Activated T-cell treated with anti-CD3 and anti-CD28 coated beads for 1 hour (primary cell): ENCODE results near the gene SH2D3C.
"Not testable (repeated sequence)": the region's sequence is repeated elsewhere in the genome, so short reads cannot be mapped to it uniquely, and the experiment has no call there.

Experiments used
- DNase-seq: peaks from one replicate; pipeline ENCODE4 v3.0.0-alpha.2; 2020; ENCODE audit warnings: low read depth

Gene SH2D3C

DNA sequence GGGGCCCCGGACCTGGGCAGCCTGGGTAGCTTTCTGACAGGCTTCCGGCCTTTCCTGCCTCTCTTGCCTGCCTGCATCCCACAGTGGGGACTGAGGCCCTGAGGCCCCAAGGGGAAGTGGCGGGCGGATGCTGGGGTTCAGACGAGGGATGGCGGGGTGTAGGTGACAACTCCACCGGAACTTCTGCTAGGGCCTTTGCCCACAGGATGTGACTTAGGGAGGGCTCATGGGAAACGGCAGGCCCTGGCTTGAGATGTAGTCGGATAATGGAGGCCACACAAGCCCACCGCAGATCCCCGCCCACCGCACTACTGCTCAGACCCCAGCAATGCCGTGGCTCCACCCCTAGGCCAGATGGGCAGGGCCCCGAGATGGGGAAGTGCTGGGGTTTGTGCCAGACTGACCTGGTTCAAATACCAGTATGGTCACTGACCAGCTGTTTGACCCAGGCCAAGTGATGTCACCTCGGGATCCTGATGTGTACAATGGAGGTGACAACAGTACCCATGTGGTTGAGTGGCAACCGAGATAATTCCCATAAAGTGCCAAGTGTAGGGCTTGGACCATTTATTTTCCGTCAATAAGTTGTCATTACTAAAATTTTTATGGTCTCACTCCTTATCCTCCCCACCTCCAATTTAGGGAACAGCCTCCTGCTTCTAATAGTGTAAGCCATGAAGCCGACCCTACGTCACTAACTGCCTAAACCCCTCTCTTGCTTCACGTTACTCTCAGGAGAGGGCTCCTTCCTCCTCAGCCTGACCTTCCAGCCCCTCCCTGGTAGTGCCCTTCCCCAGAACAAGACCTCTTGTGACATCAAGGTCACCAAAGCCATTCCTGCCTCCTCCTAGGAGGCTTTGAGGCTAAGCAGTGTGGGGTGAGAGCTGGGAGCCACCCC lies 4.9 kb upstream of the SH2D3C start:
- DNase-seq, result peak; percentile 54

- DNase-seq, result no peak
Observed at GRCh38 chr9:127781806-127782205, 3.3 kb upstream of the SH2D3C start.

- DNase-seq, result not testable (repeated sequence)
Observed at GRCh38 chr9:127780909-127781308, 2.4 kb upstream of the SH2D3C start.

DNA sequence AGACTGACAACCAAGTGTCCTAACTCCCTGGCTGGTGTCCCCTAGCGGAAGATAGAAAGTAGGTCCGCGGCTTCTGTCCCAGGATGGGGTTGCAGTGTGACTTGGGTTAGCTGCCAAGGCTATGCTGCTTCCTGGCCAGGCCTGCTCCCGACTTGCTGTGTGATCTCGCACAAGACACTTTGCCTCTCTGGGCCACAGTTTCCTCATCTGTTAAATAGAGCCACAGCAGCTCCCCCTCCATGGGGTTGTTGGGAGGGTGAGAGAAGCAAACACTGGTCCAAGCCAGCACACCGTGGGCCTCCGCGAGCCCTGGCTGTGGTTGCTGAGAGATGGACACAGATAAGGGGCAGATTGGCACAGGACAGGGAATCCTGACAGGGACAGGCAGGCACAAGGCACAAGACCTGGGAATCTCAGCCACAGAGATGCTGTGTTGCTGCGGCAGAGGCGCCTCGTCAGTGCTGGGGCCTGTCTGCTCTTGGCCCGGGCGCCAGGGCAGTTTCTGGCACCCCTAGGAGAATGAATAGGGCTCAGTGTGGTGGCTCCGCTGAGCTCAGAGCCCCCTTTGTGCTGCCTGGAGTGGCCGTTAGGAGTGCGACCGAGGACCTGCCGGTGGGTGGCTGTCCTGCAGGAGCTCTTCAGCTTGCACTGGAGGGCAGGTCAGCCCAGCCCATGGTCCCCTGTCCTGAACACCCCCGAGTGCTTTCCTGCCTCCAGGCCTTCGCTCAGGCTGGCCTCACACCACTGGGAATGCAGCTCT lies 1.8 kb upstream of the SH2D3C start:
- DNase-seq, result no peak

DNA sequence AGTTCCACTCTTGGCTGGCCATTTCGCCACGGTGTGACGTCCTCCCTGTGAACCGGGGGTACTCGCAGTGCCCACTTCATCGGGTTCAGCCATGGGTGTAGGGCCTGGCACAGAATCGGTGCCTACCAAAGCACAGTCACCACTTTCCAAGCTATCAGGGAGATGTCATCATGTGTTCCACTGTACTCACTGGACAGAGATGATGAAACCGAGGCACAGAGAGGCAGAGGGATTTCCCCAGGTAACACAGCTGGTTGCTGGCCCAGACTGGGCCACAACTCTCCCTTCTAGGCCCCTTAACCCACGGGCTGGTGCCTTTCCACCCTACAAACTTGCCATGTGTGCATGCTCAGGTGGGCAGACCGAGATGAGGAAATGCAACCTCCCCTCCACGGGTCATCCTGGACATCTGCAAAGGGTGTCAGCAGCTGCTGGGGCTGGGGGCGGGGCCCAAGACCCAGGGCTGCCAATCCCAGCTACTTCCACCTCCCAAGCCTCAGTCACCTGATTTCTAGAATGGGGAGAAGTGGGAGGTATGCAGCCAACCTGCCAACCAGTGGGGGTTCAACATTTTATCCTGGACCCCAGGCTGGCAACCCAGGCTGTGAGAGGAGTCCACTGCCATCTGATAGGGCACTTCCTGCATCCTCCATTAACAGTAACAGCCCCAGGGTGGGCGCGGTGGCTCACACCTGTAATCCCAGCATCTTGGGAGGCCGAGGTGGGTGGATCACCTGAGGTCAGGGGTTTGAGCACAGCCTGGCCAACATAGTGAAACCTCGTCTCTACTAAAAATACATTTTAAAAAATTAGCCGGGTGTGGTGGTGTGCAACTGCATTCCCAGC lies 893 bp upstream of the SH2D3C start:
- peak; percentile 31 for DNase-seq

DNA sequence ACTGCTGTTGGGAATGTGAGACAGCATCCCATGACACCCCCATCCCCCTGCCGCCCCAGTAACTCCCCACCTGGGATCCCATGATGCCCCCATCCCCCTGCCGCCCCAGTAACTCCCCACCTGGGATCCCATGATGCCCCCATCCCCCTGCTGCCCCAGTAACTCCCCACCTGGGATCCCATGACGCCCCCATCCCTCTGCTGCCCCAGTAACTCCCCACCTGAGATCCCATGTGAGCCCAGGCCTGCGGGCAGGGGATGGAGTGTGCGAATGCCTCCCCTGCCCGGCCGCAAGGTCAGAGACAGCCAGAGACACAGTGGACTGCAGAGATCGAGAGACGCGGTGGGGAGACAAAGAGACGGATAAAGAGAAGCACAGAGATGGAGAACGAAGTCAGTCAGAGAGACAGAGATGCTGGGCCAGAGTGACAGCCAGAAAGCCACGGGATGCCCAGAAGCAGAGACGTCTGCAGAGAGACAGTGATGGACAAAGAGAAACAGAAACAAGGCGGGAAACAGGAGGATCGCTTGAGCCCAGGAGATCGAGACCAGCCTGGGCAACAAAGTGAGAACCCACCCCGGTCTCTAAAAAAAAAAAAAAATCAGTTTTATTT lies 992 bp downstream of the SH2D3C start:
- DNase-seq, result no peak

- no peak for DNase-seq
Observed at GRCh38 chr9:127776924-127777289, 1.6 kb downstream of the SH2D3C start.

GRCh38 chr9:127776195-127776923 lies 2.1 kb downstream of the SH2D3C start:
- DNase-seq, result peak; percentile 66

DNA sequence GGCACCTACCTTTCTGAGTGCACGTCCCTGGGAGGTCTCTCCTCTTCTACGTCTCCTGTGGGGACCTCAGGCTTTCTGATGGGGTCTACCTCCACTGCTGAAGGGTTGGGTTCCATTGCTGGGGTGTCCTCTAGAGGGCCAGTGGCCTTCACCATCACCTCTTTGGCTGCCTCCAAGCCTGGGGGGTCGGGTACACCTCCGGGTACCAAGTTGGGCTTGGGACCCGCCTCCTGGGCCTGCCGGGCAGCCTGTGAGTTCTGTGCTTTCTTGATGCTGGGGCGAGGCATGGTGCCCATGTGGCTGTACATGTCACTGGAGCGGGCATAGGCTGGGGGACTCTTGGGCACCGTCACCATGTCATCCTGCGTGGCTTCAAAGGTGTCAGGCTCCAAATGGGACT lies 4.5 kb downstream of the SH2D3C start:
- no peak for DNase-seq

- DNase-seq, result no peak
Observed at GRCh38 chr9:127773272-127773671, 5.2 kb downstream of the SH2D3C start.

GRCh38 chr9:127772603-127773002 lies 5.9 kb downstream of the SH2D3C start:
- no peak for DNase-seq

DNA sequence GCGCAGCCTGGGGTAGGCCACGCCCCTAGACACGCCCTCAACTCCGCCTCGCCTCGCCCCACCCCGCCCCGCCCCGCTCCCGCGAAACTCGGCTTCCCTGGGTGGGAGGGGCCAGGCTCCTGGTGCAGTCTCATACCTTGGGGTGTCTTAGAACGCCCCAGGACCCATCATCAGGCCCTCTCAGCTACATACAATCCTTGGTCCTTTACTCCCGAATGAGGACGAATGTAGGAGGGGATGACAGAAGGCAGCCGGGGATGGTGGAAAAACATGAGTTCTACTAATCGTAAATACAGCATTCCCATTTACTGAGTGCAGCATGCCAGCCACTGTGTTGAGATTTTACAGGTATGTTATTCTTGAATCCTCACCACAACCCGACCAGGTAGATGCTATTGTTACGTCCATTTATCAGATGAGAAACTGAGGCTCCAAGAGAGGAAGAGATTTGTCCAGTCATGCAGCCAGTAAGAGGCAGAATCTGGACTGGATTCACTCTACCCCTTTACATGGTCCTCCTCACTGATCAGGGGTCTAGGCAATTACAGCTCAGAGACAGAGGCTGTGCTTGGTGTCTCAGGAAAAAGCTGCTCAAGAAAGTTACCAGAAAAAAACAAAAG lies 6.8 kb downstream of the SH2D3C start:
- DNase-seq, result no peak

GRCh38 chr9:127770905-127771569 lies 7.4 kb downstream of the SH2D3C start:
- peak; percentile 92 for DNase-seq

DNA sequence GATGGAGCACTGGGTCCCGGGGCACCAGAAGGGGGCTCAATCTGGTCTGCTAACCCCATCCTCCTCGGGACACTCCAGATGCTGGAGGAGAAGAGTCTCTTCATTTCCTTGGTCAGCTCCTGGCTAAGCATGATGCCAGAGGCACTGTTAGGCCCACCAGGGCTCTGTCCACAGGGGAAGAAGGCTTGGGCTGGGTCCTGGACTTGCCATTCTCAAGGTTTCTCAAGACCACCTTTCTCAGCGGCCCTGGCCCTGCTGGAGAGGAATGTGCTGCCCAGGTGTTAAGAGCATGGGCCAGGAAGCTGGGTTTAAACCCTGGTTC lies 7.9 kb downstream of the SH2D3C start:
- no peak for DNase-seq

GRCh38 chr9:127769929-127770582 lies 8.4 kb downstream of the SH2D3C start:
- DNase-seq, result no peak

- DNase-seq, result no peak
Observed at GRCh38 chr9:127769101-127769500, 9.4 kb downstream of the SH2D3C start.

- DNase-seq, result no peak
Observed at GRCh38 chr9:127768698-127769097, 9.8 kb downstream of the SH2D3C start.

GRCh38 chr9:127767909-127768331 lies 10.5 kb downstream of the SH2D3C start:
- DNase-seq, result no peak

DNA sequence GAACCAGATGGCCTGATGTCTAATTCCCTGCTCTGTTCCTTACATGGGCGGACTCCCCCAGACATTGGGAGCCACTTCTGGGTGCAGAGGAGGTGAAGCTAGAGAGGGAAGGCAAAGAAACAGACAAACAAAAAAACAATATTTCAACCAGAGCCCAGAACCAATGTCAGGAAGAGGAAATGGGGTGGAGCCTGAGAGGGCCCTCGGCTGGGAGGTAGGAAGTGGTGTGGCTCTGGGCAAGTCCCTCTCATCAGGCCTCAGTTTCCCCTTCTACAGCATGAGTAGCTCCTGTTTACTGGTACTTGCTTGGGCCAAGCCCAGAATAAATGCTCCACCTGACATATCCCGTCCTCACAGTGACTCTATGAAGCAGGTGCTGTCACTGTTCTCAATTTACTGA lies 11.1 kb downstream of the SH2D3C start:
- DNase-seq, result no peak

GRCh38 chr9:127765418-127765817 lies 13.0 kb downstream of the SH2D3C start:
- no peak for DNase-seq
